MM.1S (cell line): ENCODE measurements around the gene TMEM30B.

ENCODE experiments used
- DNase-seq: peaks from one replicate; pipeline ENCODE4 v3.0.0-alpha.2; 2015
- H2AFZ ChIP-seq: fragments of 300-600 bp; sonication (generic); 2 replicates; pipeline ENCODE4 v1.6.0; 2016; ENCODE audit warnings: antibody characterized with exemption, low read length
- H3F3A ChIP-seq: fragments of 300-600 bp; sonication (generic); 2 replicates; pipeline ENCODE4 v1.6.1; 2016; ENCODE audit warnings: mild to moderate bottlenecking, antibody characterized with exemption, low read length, moderate library complexity, mixed read lengths; ENCODE audit not compliant: insufficient read depth
- H3K27ac ChIP-seq: fragments of 300-600 bp; sonication (generic); 2 replicates; pipeline ENCODE4 v1.5.1; 2016; ENCODE audit warnings: mild to moderate bottlenecking, low read length
- H3K27me3 ChIP-seq: fragments of 300-600 bp; sonication (generic); replicated peaks from 2 replicates; pipeline ENCODE4 v1.6.0; 2016; ENCODE audit warnings: low read length; ENCODE audit not compliant: insufficient read depth
- H3K36me3 ChIP-seq: fragments of 300-600 bp; sonication (generic); replicated peaks from 2 replicates; pipeline ENCODE4 v1.6.1; 2016; ENCODE audit warnings: mild to moderate bottlenecking, low read length, mixed read lengths; ENCODE audit not compliant: insufficient read depth
- H3K4me1 ChIP-seq: fragments of 300-600 bp; sonication (generic); 2 replicates; pipeline ENCODE4 v1.6.1; 2016; ENCODE audit warnings: low read length, mixed read lengths
- H3K4me2 ChIP-seq: fragments of 300-600 bp; sonication (generic); 2 replicates; pipeline ENCODE4 v1.6.0; 2016; ENCODE audit warnings: low read depth, low read length
- H3K4me3 ChIP-seq: fragments of 300-600 bp; sonication (generic); 2 replicates; pipeline ENCODE4 v1.5.1; 2016; ENCODE audit warnings: low read length, mixed read lengths
- H3K79me2 ChIP-seq: fragments of 300-600 bp; sonication (generic); 2 replicates; pipeline ENCODE4 v1.6.1; 2016; ENCODE audit warnings: mixed run types, low read length, mixed read lengths
- H3K9ac ChIP-seq: fragments of 300-600 bp; sonication (generic); 2 replicates; pipeline ENCODE4 v1.6.1; 2016; ENCODE audit warnings: low read length, mixed read lengths
- H3K9me2 ChIP-seq: fragments of 300-600 bp; sonication (generic); replicated peaks from 2 replicates; pipeline ENCODE4 v1.6.1; 2016; ENCODE audit warnings: mild to moderate bottlenecking, low read length, mixed read lengths; ENCODE audit not compliant: insufficient read depth
- H3K9me3 ChIP-seq: fragments of 300-600 bp; sonication (generic); replicated peaks from 2 replicates; pipeline ENCODE4 v1.6.1; 2016; ENCODE audit warnings: mild to moderate bottlenecking, low read length, mixed read lengths; ENCODE audit not compliant: insufficient read depth
- H4K20me1 ChIP-seq: fragments of 300-600 bp; sonication (generic); 2 replicates; pipeline ENCODE4 v1.6.1; 2016; ENCODE audit warnings: mild to moderate bottlenecking, low read length, moderate library complexity, mixed read lengths; ENCODE audit not compliant: insufficient read depth
- EZH2 ChIP-seq: fragments of 300-600 bp; sonication (generic); optimal IDR thresholded peaks from 2 replicates; pipeline ENCODE3; 2017; ENCODE audit warnings: low read depth, mild to moderate bottlenecking, antibody characterized with exemption, low read length, mixed read lengths
- EZH2phosphoT487 ChIP-seq: fragments of 300-600 bp; sonication (generic); IDR thresholded peaks from 2 replicates; pipeline ENCODE4 v1.6.1; 2018; ENCODE audit warnings: antibody characterized with exemption, low read length
- TF ChIP-seq, protein P1 (sequence below): fragments of 300-600 bp; sonication (generic); IDR thresholded peaks from 2 replicates; pipeline ENCODE4 v1.5.1; 2016; ENCODE audit warnings: antibody characterized with exemption, low read length, mixed read lengths

The TMEM30B gene

GRCh38 chr14:61233436-61233956, 47.6 kb downstream of the TMEM30B start:
- no peak for DNase-seq
- no peak overlapping the region for H2AFZ ChIP-seq
- H3K79me2 ChIP-seq: no peaks in the 10 kb centered on the region
- no peak overlapping the region for H3K4me2 ChIP-seq
- TF ChIP-seq EZH2phosphoT487: no peak
- no peak for TF ChIP-seq EZH2
- H3K9ac ChIP-seq: no peak overlapping the region
- H3K27ac ChIP-seq: no peak overlapping the region
- no peaks in the 10 kb centered on the region for H3K4me1 ChIP-seq
- no peaks in the 10 kb centered on the region for H4K20me1 ChIP-seq
- H3K9me3 ChIP-seq: no peaks in the 10 kb centered on the region
- no peaks in the 10 kb centered on the region for H3K9me2 ChIP-seq
- no peaks in the 10 kb centered on the region for H3K27me3 ChIP-seq
- H3K4me3 ChIP-seq: no peak overlapping the region
- no peaks in the 10 kb centered on the region for H3K36me3 ChIP-seq
- no peaks in the 10 kb centered on the region for H3F3A ChIP-seq

GRCh38 chr14:61231810-61232209, 49.3 kb downstream of the TMEM30B start:
- no peaks in the 10 kb centered on the region for H3K4me1 ChIP-seq
- no peaks in the 10 kb centered on the region for H3K36me3 ChIP-seq
- H3K27ac ChIP-seq: no peak overlapping the region
- no peak overlapping the region for H3K9ac ChIP-seq
- no peaks in the 10 kb centered on the region for H3F3A ChIP-seq
- no peak for DNase-seq
- no peak overlapping the region for H3K4me3 ChIP-seq
- H2AFZ ChIP-seq: no peak overlapping the region
- H3K4me2 ChIP-seq: no peak overlapping the region
- no peaks in the 10 kb centered on the region for H3K9me2 ChIP-seq
- H3K79me2 ChIP-seq: no peaks in the 10 kb centered on the region
- H4K20me1 ChIP-seq: no peaks in the 10 kb centered on the region
- TF ChIP-seq, protein P1, sequence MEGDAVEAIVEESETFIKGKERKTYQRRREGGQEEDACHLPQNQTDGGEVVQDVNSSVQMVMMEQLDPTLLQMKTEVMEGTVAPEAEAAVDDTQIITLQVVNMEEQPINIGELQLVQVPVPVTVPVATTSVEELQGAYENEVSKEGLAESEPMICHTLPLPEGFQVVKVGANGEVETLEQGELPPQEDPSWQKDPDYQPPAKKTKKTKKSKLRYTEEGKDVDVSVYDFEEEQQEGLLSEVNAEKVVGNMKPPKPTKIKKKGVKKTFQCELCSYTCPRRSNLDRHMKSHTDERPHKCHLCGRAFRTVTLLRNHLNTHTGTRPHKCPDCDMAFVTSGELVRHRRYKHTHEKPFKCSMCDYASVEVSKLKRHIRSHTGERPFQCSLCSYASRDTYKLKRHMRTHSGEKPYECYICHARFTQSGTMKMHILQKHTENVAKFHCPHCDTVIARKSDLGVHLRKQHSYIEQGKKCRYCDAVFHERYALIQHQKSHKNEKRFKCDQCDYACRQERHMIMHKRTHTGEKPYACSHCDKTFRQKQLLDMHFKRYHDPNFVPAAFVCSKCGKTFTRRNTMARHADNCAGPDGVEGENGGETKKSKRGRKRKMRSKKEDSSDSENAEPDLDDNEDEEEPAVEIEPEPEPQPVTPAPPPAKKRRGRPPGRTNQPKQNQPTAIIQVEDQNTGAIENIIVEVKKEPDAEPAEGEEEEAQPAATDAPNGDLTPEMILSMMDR: no peak
- TF ChIP-seq EZH2 (no peak), EZH2phosphoT487 (no peak)
- no peaks in the 10 kb centered on the region for H3K27me3 ChIP-seq
- H3K9me3 ChIP-seq: no peaks in the 10 kb centered on the region

DNA sequence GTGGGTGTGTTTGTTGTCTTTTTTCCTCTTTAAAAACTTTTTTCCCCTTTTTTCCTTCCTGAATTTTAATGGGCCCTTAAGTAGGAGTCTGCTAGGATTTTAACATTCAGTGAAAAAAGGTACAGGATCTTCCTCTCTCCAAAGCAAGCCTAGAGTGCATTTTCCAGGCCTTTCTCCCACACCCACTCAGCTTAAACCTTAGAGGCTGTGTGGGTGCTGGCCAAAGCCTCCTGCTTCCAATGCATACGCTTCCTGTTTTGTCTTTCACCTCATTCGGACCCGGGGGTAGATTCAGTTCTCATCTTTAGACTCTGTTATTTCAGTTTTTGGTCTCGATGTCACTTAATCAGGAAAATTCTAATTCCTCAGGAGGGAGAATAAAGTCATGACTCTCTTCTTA, 51.2 kb downstream of the TMEM30B start:
- no peaks in the 10 kb centered on the region for H3K36me3 ChIP-seq
- DNase-seq: no peak
- no peaks in the 10 kb centered on the region for H3K27me3 ChIP-seq
- H3K4me2 ChIP-seq: no peak overlapping the region
- H3K9ac ChIP-seq: no peak overlapping the region
- H3K9me2 ChIP-seq: no peaks in the 10 kb centered on the region
- TF ChIP-seq EZH2phosphoT487: no peak
- TF ChIP-seq EZH2: no peak
- TF ChIP-seq, protein P1: no peak
- H2AFZ ChIP-seq: no peak overlapping the region
- H3K79me2 ChIP-seq: no peaks in the 10 kb centered on the region
- H3K9me3 ChIP-seq: no peaks in the 10 kb centered on the region
- no peak overlapping the region for H3K27ac ChIP-seq
- no peaks in the 10 kb centered on the region for H4K20me1 ChIP-seq
- H3K4me3 ChIP-seq: no peak overlapping the region
- H3K4me1 ChIP-seq: no peaks in the 10 kb centered on the region
- H3F3A ChIP-seq: no peaks in the 10 kb centered on the region

DNA sequence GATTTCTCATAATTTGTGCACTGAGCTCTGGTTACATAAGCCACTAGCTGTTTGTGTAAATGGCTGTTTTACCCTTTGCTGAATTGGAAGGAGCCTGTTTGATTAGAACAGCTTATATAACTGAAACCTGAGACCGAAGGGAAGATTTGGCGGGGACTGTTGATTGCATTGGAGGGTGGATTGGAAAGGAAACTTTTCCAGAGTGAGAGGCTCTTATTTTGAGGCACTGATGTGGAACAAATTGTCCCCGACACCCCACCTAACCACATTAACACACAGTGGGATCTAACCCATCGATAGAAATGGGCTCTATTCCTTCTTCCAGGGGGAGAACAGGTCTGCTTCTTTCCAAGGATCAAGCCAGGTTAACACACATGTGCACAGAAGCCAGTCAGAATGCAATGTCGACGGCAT, 51.7 kb downstream of the TMEM30B start:
- no peaks in the 10 kb centered on the region for H3K9me2 ChIP-seq
- no peak overlapping the region for H3K27ac ChIP-seq
- no peaks in the 10 kb centered on the region for H3F3A ChIP-seq
- H3K4me1 ChIP-seq: no peaks in the 10 kb centered on the region
- H3K27me3 ChIP-seq: no peaks in the 10 kb centered on the region
- no peak overlapping the region for H3K9ac ChIP-seq
- no peaks in the 10 kb centered on the region for H4K20me1 ChIP-seq
- no peak overlapping the region for H3K4me3 ChIP-seq
- H2AFZ ChIP-seq: no peak overlapping the region
- H3K36me3 ChIP-seq: no peaks in the 10 kb centered on the region
- no peaks in the 10 kb centered on the region for H3K9me3 ChIP-seq
- no peak for DNase-seq
- H3K79me2 ChIP-seq: no peaks in the 10 kb centered on the region
- H3K4me2 ChIP-seq: no peak overlapping the region
- TF ChIP-seq EZH2 (no peak), EZH2phosphoT487 (no peak)
- TF ChIP-seq, protein P1: no peak
